Suppressor macrophage (primary cell): ENCODE data around the gene CMTM3.
A peak's percentile ranks its signal among the peaks of the same experiment; 100 is the strongest.
"Not testable (repeated sequence)": the region's sequence is repeated elsewhere in the genome, so short reads cannot be mapped to it uniquely, and the experiment has no call there.

Experiments used
- DNase-seq, 4 experiments: peaks; one replicate each; pipeline ENCODE4 v3.0.0-alpha.2; 2020 to 2022
- total RNA-seq, 17 experiments: gene quantifications; one replicate each; lab custom pipeline; 2026; ENCODE audit warnings: mixed read lengths in 6 of 17, inconsistent platforms in 3 of 17; lab: John Stamatoyannopoulos, UW

Gene CMTM3, protein sequence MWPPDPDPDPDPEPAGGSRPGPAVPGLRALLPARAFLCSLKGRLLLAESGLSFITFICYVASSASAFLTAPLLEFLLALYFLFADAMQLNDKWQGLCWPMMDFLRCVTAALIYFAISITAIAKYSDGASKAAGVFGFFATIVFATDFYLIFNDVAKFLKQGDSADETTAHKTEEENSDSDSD
- 46.4 to 154 (median 96.2) reads per million in 17 experiments for total RNA-seq

DNA sequence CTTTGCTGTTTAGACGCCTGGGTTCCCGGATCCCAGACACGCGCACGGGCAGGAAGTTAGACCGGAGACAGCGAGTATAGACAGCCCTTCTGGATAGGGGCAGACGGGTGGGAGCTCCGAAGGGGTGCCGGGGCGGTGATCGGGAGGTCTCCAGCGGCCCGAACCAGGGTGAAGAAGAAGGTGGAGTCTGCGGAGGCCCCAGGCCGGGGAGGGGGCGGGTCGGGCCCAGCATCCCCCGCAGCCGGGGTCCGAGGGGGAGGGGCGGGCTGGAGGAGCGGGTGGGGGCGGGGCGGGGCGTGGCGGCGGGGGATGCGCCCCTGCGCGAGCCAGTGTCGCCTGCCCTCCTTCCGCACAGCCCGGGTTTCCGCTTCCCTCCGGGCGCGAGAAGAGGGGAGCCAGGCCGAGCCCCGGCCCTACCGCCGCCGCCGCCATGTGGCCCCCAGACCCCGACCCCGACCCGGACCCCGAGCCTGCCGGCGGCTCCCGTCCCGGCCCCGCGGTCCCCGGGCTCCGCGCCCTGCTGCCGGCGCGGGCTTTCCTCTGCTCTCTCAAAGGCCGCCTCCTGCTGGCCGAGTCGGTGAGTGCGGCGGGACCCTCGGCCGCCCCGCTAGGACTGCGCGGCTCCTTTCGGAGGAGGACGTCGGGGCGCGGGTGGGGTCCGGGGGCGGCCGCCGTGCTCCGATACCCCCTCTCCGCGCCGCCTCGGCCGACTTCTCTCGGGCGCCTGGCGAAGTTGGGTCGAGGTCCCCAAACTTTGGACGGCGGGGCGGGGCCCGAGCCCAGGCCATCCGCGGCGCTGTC, at the start of gene CMTM3:
CMTM3 (plus strand) TSS at position 329 of the 801 bp plus-strand sequence; CDS start at position 431, 102 bp downstream.
- peak; percentile 70 to 87 (median 77) for DNase-seq

DNA sequence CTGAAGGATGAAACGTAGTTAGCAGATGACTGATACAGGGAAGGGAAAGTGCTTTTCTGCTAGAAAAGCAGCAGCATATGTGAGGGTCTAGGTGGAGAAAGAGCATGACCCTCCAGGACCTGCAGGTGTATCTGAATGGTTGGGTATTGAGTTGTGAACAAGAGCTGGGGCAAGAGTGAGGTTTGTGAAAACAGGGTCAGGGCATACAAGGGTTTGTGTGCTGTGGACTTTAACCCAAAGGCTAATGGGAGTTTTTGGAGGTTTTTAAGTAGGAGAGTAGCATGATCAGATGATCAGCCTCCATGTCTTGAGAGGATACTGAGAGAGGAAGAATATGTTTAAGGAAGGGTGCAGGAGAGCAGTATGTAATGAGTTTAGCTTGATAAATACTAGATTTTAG, 44.4 kb upstream of the CMTM3 start:
- no peak for DNase-seq

DNA sequence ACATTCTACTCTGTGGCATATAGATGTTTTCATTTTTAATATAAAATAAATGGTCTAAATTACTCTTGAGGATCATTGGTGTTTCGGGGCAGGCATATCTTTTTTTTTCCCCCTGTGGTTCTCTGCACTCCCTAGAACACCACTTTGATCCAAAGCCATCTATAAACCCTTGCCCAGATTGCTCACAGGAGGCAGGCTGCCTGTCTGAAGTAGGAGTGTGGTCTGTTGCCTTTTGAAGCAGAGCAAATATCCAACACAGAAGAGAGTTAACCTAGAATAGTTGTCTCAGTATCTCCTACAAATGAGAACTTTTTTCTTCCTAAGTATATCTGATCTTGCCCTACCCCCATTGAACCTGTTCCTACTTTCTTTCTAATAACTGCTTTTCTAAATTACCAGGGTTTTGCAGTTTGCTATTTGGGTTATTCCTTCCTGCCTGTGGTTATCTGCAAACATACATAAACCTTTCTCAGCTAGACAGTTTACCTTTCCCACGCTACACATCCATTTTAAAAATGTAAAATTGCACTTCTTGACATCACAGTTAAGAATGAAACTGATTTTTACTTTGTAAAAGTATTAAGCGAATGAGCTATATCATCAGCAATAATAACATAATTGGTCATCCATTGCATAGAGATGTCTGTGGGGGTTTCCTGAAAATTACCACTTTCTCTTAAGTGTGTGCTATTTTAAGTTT, 43.0 kb upstream of the CMTM3 start:
- DNase-seq = no peak

DNA sequence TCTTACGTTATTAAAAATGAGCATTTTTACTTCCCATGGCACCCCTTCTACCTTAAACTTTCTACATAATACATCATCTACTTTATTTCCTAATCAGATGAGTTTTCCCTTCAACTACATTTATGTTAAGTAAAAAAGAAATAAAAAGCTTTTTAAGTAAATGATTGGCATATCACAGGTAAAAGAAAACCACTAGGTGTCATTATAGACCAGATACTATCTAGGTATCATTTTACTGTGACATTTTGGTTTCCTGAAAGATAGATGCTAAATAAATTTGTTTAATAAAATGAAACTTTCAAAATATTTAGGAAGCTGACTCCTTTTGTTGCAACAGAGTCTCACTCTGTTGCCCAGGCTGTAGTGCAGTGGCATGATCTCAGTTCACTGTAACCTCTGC, 42.1 kb upstream of the CMTM3 start:
- no peak for DNase-seq

DNA sequence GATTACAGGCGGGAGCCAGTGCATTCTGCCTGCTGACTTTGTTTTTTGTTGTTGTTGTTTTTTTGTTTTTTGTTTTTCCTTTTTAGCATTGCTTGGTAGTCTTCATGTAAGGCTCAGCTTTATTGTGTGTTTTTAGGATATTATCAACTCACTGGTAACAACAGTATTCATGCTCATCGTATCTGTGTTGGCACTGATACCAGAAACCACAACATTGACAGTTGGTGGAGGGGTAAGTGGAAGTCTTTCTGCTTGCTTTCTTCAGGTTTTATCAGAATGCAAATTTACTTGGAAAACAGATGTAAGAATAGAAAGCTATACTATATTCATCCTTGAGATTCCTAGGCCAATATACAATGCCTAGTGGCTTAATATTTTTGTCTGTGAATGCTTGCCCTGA, 41.5 kb upstream of the CMTM3 start:
- no peak for DNase-seq

DNA sequence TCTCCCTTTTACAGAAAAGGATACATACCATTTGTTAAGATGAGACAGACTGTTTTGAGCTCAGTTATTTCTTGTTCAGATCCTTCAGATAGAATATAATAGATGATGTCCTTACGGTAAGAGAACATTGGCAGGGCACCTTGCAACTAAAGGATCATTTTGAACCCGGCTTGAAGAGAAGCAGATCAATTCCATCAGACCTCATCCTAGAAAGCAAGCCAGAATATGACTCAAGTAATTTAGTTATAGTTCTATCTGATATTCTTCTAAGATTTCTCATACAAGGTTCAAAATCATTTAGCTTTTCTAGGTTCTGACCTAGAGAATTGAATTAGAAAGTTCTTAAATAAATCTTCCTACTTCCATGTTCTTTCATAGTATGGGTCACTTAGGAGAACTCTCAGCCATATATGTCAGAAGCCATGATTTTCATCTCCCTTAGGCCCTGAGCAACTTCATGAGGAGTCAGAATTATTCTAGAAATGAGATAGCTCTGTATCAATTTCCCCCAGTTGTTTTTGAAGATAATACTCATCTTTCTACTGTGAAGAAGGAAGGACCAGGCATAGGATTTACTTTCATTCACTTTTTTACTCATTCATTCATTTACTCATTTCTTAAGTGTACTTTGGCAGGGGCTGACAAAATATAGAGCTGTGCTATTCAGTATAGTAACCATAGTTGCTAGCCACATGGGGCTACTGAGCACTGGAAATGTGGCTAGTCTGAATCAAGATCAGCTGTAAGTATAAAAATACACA, 40.8 kb upstream of the CMTM3 start:
- no peak for DNase-seq

DNA sequence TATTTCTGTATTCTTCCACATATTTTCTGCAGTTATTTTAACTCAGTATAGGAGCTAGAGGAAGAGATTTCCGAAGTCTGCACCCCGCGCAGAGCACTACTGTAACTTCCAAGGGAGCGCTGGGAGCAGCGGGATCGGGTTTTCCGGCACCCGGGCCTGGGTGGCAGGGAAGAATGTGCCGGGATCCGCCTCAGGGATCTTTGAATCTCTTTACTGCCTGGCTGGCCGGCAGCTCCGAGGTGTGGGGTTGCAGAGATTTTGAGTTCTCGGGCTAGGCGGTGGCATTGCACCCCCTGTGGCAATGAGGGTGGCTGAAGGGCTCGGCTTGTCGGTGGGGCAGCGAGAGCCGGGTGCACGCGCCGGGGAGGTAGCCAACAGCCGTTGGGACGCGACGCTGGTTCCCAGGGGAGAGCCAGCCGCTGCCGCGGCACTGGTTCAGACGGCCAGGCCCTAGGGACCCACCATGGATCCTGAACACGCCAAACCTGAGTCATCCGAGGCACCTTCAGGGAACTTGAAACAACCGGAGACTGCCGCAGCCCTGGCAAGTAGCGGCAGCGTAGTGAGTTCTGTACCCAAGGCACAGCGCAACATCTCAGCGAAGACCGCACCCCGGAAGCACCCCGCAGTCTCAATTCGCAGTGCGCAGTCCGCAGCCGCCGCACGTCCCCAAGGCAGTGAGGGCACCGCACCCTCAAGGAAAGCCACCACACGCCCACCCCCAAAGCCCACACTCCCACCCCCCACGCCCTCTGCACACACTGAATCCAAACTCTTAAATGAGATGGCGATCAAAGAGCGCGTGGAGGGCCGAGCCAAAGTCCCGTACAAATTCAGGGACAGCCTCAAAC, 38.2 kb upstream of the CMTM3 start, which contains the start of gene CMTM1:
CMTM1 (plus strand) TSS at position 389 of the 851 bp plus-strand sequence; CDS start at position 464, 75 bp downstream.
- no peak for DNase-seq

DNA sequence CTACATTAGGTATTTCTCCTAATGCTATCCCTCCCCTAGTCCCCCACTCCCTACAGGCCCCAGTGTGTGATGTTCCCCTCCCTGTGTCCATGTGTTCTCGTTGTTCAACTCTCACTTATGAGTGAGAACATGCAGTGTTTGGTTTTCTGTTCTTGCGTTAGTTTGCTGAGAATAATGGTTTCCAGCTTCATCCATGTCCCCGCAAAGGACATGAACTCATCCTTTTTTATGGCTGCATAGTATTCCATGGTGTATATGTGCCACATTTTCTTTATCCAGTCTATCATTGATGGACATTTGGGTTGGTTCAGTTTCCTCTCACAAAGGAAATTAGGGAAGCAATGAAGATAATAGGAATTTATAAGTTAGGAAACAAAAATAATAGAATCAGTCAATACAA, 37.2 kb upstream of the CMTM3 start:
- not testable (repeated sequence) for DNase-seq

DNA sequence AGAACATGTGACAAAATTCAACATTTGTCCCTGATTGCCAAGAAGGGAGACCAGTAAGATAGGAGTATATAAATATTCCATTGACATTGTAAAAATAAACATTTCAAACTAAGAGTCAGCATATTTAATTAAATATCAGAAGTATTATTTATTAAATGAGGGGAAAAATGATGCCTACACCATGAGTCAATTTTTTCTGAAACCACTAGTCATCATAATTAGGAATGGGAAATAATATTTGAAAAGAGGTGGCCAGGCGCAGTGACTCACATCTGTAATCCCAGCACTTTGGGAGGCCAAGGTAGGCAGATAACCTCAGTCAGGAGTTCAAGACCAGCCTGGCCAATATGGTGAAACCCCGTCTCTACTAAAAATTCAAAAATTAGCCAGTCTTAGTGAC, 36.1 kb upstream of the CMTM3 start:
- DNase-seq = no peak

DNA sequence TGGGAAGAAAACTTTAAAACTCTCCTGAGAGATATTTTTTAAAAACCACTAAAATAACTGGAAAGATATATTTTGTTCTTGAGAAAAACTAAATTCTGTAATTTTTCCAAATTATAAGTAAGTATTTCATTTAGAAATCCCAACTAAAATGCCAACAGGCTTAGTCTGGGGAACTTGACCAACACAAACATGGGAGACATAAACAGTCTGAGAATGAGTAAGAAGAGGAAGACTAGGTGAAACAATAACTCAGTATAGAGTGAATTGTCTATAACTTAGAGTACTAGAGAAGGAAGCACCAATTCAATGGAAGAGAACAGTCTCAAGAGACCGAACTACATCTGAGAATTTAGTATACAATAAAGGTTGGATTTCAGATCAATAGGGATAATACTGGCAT, 35.4 kb upstream of the CMTM3 start:
- no peak for DNase-seq

DNA sequence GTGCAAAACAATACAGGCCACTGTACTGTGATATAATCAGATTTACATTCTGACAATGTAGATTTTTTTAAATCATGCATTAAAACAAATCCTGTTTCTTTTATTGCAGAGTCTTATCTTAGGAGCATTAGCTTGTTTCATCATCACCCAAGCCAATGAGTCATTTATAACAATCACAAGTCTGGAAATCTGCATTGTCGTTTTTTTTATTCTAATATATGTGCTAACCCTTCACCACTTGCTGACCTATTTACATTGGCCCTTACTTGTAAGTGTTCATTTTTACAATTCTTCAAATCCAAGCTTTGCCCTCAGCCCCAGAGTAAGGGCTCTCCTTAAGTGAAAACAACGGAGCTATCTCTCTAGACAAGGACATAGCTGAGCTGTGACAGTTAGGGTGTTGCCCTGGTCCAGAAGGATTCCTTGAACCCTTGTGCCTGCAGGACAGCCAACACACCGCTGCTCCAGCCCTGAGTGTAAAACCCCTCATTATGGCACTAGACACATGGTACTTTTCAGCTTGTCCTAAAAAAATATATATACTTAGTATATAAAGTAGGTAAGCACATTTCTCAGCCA, 34.6 kb upstream of the CMTM3 start:
- DNase-seq = peak in 3 of 4 experiments; percentile 19 to 66 (median 61)

DNA sequence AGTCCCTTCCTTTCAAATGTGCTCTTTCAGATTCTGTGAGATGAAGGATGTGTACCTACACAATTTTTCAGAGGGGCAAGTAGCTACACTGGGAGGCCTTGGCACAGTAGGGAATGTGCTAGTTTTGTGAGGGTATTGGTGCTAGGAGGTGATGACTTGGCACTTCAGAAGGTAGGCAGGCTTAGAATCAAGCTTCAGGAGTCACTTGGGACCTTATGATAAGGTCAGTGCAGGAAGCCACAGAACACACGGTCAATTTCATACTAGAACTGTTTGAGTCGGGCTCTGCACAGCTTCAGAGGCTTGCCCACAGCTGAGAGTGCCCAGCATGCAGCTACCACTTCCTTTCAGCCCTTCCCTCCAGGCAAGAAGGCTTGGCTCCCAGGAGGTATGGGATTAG, 32.1 kb upstream of the CMTM3 start:
- no peak for DNase-seq

DNA sequence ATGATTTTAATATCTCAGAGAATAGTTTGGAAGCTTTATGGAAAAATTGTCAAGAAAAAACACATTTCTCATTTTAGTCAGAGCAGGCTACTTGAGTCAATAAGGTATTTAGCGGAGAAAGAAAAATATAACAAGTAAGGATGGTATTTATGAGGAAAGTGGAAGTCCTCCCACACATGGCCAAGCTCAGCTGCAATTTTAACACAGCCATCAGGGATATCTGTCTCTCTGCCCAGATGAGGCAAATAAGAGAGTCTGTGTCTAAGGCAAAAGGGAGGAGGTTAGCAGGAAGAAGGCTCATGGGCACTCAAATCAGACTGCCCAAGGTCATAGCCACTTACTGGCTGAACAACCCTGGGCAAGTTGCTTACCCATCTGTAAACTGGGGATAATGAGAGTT, 30.4 kb upstream of the CMTM3 start:
- DNase-seq = peak in 3 of 4 experiments; percentile 52 to 60 (median 53)

DNA sequence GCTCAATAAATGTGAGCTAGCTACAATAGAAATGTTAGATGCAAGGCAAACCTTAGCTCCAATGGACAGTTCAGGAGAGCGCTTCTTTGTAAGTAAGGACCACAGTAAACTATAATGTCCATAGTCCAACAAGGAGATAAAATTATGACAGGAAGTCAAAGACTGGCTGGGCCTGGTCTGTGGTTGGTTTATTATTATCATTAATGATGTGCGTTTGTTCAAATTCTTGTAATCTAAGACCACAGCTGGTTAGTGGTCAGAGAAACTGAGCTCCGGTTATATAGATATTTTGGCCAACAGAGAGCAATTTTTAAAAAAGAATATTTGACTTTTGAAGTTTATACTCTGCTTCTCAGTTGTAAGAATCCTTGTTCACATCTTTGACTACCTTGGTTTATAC, 30.0 kb upstream of the CMTM3 start:
- DNase-seq = no peak

DNA sequence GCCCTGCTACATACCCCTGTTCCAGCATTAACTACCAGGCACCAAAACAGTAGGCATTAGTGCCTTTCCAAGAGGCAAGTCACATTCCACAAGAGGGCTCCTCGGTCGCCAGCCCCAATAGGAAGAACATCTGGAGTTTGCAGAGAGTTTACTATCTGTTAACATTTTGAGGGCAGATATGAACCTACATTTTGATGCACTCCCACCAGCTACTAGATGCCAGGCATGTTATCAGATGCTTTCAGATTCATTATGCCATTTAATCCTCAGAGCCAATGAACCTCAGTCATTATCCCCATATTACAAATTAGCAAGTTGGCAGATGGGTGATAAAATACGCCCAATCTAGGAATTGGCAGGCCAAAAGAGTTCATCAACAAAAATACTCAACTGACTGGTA, 29.4 kb upstream of the CMTM3 start:
- DNase-seq = no peak

DNA sequence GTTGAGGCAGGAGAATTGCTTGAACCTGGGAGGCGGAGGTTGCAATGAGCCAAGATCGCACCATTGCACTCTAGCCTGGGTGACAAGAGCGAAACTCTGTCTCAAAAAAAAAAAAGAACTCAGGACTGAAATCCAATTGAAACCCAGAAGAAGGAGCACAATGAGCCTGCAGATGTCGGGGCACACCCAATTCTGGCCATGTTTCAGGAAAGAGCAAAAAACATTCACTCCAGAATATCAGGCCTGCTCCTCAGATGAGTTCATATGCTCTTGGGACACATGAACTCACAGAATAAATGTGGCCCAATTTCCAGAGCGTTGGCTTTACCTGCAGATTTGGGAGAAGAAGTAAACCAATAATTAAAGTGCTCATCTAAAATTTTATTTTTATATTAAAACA, 28.2 kb upstream of the CMTM3 start:
- no peak for DNase-seq

DNA sequence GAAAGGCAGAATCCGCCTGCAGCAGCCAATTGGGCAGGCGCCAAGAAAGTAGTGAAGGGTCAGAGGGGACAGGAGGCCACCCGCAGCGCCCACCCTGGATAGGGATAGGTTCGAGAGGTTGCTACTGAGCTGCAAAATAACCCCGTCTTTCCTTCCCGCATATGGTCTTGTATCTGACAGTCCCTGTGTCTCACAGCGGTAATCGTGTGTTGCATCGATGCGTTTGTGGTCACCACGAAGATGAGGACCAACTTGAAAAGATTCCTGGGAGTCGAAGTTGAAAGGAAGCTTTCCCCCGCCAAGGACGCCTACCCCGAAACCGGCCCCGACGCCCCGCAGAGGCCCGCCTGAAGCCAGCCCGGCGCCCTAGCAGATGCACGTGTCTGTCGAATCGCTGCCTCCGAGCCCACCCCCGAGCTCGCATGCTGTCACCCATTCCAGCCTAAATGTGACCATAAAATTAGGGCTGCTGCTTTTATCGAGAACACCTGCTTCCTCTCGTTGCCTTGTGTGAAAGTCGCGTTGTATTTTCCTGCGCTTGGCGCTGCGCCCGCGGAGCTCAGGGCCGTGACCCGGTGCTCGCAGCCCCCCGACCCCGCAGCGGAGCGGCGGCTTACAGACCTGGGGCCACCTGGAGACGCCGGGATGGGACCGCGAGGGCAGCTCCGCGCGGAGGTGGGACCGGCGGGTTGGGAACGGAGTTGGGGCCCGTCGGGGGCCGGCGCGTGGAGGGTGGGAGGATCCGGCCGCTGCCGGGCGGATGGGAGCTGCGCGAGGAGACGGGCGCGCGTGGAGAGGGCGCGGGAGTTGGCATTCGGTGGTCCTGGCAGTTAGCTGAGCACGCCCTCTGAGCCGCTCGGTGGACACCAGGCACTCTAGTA, 25.6 kb upstream of the CMTM3 start, which contains the start of gene CMTM2:
CMTM2 (plus strand) TSS at position 813 of the 881 bp plus-strand sequence. CDS start 145 bp downstream, outside the sequence.
- peak in 1 of 4 experiments; percentile 24 for DNase-seq

DNA sequence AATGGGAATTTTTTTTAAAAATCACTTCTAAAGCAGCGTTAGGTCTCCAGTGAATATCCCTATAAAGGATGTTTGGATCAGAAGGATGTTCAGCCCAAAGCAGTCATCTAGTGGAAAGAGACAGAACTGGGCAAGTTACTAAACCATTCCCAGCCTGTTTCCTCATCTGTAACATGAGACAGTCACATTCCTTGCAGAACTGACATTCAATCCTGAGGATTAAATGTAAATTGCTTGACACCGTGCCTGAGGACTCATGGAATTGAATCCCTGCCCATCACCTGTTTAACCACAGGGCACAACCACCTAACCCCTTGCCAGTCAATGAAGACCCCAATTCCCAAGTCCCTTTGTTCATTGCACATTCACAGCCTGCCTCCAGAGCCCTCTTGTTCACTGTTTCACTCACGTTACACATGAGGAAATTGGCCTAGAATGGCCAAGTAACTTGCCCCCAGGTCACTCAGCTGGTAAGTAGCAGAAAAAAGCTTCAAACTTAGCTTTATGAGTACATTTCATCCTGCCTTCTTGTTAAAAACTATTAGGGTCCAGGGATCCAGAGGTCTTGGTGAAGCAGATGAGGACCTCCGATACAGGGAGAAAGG, 23.8 kb upstream of the CMTM3 start:
- peak in 1 of 4 experiments; percentile 24 for DNase-seq

DNA sequence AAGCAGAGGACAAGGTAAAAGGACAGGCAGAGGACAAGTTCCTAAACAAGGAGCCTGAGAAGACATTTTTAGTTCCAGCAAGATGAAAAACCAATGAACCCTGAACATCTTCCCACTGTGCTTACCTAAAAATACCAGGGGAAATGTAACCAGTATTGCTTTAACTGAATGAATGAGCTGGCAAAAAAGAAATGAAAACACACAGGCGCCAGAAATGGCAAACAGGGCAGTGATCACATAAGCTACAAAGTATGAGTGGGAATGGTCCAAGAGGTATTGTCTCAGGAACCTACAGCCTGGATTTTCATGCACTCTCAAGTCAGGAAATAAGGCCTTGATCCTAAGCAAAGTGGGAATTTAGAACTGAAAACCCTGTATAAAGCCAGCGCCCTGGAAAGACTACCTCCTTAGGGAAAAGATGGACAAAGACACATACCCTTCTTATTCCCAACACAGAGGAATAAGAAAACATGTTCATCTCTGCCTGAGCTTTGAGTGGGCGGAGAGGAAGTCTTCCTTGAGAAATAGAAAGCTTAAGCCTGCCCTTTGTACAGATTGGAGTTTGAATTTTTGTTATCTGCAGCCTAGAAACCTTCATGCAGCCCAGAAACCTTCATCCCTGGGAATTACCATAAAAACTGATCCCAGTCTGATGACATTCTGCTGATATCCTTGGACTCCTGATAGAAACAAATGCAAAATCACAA, 23.1 kb upstream of the CMTM3 start:
- DNase-seq = peak; percentile 55 to 89 (median 76)
